Kidney epithelial cell (primary cell): ENCODE measurements around the gene BTBD18. TPM values are rescaled to one million over a fixed set of nuclear protein-coding genes. Genes with fewer than 3 reads are reported as not detected.

Experiments used
- DNase-seq: peaks from one replicate; pipeline ENCODE4 v3.0.0-alpha.2; 2010; ENCODE audit warnings: low read depth
- H3K27me3 ChIP-seq: 2 replicates; pipeline ENCODE4 v1.6.0; 2011; ENCODE audit warnings: low read length; ENCODE audit not compliant: control insufficient read depth, insufficient read depth
- H3K36me3 ChIP-seq: 2 replicates; pipeline ENCODE4 v1.5.1; 2011; ENCODE audit warnings: low read length; ENCODE audit not compliant: control insufficient read depth, insufficient read depth
- H3K4me3 ChIP-seq: 2 replicates; pipeline ENCODE4 v1.5.1; 2011; ENCODE audit warnings: low read depth, mild to moderate bottlenecking, control low read depth, low read length
- CTCF ChIP-seq: IDR thresholded peaks from 2 replicates; pipeline ENCODE4 v1.5.1; 2011; ENCODE audit warnings: mild to moderate bottlenecking, moderate library complexity, low read length, control low read depth, inconsistent platforms; ENCODE audit not compliant: insufficient read depth, poor library complexity, severe bottlenecking
- total RNA-seq: library from RNA; depleted of rRNA; stranded (reverse); fragments of >200 nt; gene quantifications from 2 replicates; pipeline ENCODE4 v1.2.3, GENCODE V29; 2015

BTBD18 gene
- total RNA-seq, 1 donor from 2014 or later = not detected

- Histone ChIP-seq H3K4me3 (no peak overlapping the region), H3K36me3 (peaks cover 2% of the 10 kb centered on the region), H3K27me3 (no peaks in the 10 kb centered on the region)
- DNase-seq = no peak
- TF ChIP-seq CTCF = no peak
Observed at GRCh38 chr11:57704932-57705331, 46.7 kb downstream of the BTBD18 start.

GRCh38 chr11:57703341-57703740, 48.3 kb downstream of the BTBD18 start:
- Histone ChIP-seq H3K27me3 (no peaks in the 10 kb centered on the region), H3K4me3 (no peak overlapping the region), H3K36me3 (peaks cover 3% of the 10 kb centered on the region)
- no peak for TF ChIP-seq CTCF
- no peak for DNase-seq

- Histone ChIP-seq H3K4me3 (no peak overlapping the region), H3K36me3 (peaks cover 3% of the 10 kb centered on the region), H3K27me3 (no peaks in the 10 kb centered on the region)
- DNase-seq = no peak
- TF ChIP-seq CTCF = no peak
Observed at GRCh38 chr11:57700425-57700824, 51.2 kb downstream of the BTBD18 start.

- TF ChIP-seq CTCF = no peak
- DNase-seq = no peak
- no peaks in the 10 kb centered on the region for H3K27me3 ChIP-seq
- H3K4me3 ChIP-seq = no peak overlapping the region
- peaks cover 3% of the 10 kb centered on the region for H3K36me3 ChIP-seq
Observed at GRCh38 chr11:57699813-57700212, 51.8 kb downstream of the BTBD18 start.

GRCh38 chr11:57698843-57699365, 52.7 kb downstream of the BTBD18 start:
- H3K36me3 ChIP-seq = peaks cover 3% of the 10 kb centered on the region
- no peak for DNase-seq
- H3K27me3 ChIP-seq = no peaks in the 10 kb centered on the region
- no peak for TF ChIP-seq CTCF
- no peak overlapping the region for H3K4me3 ChIP-seq

Other genes starting within 250 kb of the BTBD18 start
- gene SLC43A1, start 236.1 kb downstream of the BTBD18 start, total RNA-seq = 12.5 and 16.7 TPM in 2 replicates
- gene TIMM10, start 221.1 kb downstream of the BTBD18 start, total RNA-seq = 49.6 and 66.4 TPM in 2 replicates
- not detected in 2 replicates for gene SMTNL1, start 214.2 kb downstream of the BTBD18 start, total RNA-seq
- 44.0 and 47.1 TPM in 2 replicates for gene UBE2L6, start 184.1 kb downstream of the BTBD18 start, total RNA-seq
- 18.2 and 21.6 TPM in 2 replicates for gene SERPING1, start 154.1 kb downstream of the BTBD18 start, total RNA-seq
- 1.4 TPM in 1 of 2 replicates, not detected in the other for gene YPEL4, start 101.9 kb downstream of the BTBD18 start, total RNA-seq
- 17.7 and 20.7 TPM in 2 replicates for gene CLP1, start 94.1 kb downstream of the BTBD18 start, total RNA-seq
- 62.4 and 69.2 TPM in 2 replicates for gene ZDHHC5, start 83.7 kb downstream of the BTBD18 start, total RNA-seq
- 26.8 and 27.6 TPM in 2 replicates for gene MED19, start 39.6 kb downstream of the BTBD18 start, total RNA-seq
- 74.0 and 79.8 TPM in 2 replicates for gene TMX2, start 39.2 kb downstream of the BTBD18 start, total RNA-seq
- gene SELENOH, start 10.3 kb downstream of the BTBD18 start, total RNA-seq = 249 and 278 TPM in 2 replicates
- 103 and 105 TPM in 2 replicates for gene CTNND1, start 10.0 kb upstream of the BTBD18 start, total RNA-seq